ENCODE data around the gene TAOK3.

DNA sequence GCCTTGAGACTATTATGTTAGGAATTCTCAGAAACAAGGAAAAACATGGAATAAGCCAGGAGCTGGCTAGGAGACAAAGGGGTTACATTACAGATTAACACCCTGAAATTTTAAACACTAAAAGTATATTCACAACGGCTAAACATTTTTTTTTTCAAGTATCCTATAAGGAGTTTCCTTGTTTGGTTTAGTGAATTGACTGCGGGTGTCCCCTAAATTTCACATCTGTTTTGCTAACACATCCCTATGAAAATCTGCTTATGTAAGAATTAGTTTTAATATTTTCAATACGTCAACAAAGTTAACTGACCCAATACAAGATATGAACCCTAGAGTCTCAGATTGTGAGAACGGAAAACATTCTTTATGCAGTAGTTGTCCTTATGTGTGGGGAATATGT, 19.0 kb downstream of the TAOK3 start:
- TF ChIP-seq, protein P1, sequence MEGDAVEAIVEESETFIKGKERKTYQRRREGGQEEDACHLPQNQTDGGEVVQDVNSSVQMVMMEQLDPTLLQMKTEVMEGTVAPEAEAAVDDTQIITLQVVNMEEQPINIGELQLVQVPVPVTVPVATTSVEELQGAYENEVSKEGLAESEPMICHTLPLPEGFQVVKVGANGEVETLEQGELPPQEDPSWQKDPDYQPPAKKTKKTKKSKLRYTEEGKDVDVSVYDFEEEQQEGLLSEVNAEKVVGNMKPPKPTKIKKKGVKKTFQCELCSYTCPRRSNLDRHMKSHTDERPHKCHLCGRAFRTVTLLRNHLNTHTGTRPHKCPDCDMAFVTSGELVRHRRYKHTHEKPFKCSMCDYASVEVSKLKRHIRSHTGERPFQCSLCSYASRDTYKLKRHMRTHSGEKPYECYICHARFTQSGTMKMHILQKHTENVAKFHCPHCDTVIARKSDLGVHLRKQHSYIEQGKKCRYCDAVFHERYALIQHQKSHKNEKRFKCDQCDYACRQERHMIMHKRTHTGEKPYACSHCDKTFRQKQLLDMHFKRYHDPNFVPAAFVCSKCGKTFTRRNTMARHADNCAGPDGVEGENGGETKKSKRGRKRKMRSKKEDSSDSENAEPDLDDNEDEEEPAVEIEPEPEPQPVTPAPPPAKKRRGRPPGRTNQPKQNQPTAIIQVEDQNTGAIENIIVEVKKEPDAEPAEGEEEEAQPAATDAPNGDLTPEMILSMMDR (IDR thresholded peaks at IDR 0.05; ENCODE audit: low read length): no peak
- TF ChIP-seq EZH2 (optimal IDR thresholded peaks at IDR 0.05; ENCODE audit: low read depth, low read length): no peak
- no peak for TF ChIP-seq EZH2phosphoT487 (IDR thresholded peaks at IDR 0.05; ENCODE audit: low read length)
